ENCODE data around the gene FMNL2.

Gene FMNL2

GRCh38 chr2:152609154-152609553 lies 274.2 kb downstream of the FMNL2 start:
- Histone ChIP-seq H3K27ac (ENCODE audit: low read length) (no peak overlapping the region), H3K36me3 (ENCODE audit: control insufficient read depth, insufficient read depth, low read length) (no peaks in the 10 kb centered on the region; the same call in 1 of the 2 replicates)
- WGBS (ENCODE audit: insufficient coverage, insufficient read length): no CpG with 5 or more reads among the region's 2 CpGs

GRCh38 chr2:152609699-152610098 lies 274.7 kb downstream of the FMNL2 start:
- no peak for DNase-seq (ENCODE audit: low read depth, low spot score)
- Histone ChIP-seq H3K36me3 (ENCODE audit: control insufficient read depth, insufficient read depth, low read length) (no peaks in the 10 kb centered on the region; the same call in 1 of the 2 replicates), H3K27ac (ENCODE audit: low read length) (no peak overlapping the region), H3K4me1 (ENCODE audit: control insufficient read depth, insufficient read depth, low read length) (no peaks in the 10 kb centered on the region), H3K9me3 (ENCODE audit: control insufficient read depth, insufficient read depth, low read length) (no peaks in the 10 kb centered on the region), H3K27me3 (ENCODE audit: control insufficient read depth, insufficient read depth, low read length) (no peaks in the 10 kb centered on the region), H3K4me3 (ENCODE audit: low read length) (no peak overlapping the region)
- no CpG with 5 or more reads among the region's 1 CpG for WGBS (ENCODE audit: insufficient coverage, insufficient read length)

More at GRCh38 chr2:152609154-152609553, 274.2 kb downstream of the FMNL2 start:
- Histone ChIP-seq H3K4me1 (ENCODE audit: control insufficient read depth, insufficient read depth, low read length) (no peaks in the 10 kb centered on the region), H3K27me3 (ENCODE audit: control insufficient read depth, insufficient read depth, low read length) (no peaks in the 10 kb centered on the region), H3K4me3 (ENCODE audit: low read length) (no peak overlapping the region), H3K9me3 (ENCODE audit: control insufficient read depth, insufficient read depth, low read length) (no peaks in the 10 kb centered on the region)
- no peak for DNase-seq (ENCODE audit: low read depth, low spot score)

- no peaks in the 10 kb centered on the region for H3K9me3 ChIP-seq (ENCODE audit: control insufficient read depth, insufficient read depth, low read length)
- no peaks in the 10 kb centered on the region for H3K27me3 ChIP-seq (ENCODE audit: control insufficient read depth, insufficient read depth, low read length)
- H3K4me3 ChIP-seq (ENCODE audit: low read length): no peak overlapping the region
- no peak for DNase-seq (ENCODE audit: low read depth, low spot score)
- H3K4me1 ChIP-seq (ENCODE audit: control insufficient read depth, insufficient read depth, low read length): no peaks in the 10 kb centered on the region
- H3K36me3 ChIP-seq (ENCODE audit: control insufficient read depth, insufficient read depth, low read length): no peaks in the 10 kb centered on the region; the same call in 1 of the 2 replicates
- H3K27ac ChIP-seq (ENCODE audit: low read length): no peak overlapping the region
- no CpG with 5 or more reads among the region's 5 CpGs for WGBS (ENCODE audit: insufficient coverage, insufficient read length)
These were observed 276.7 kb downstream of the FMNL2 start for GRCh38 chr2:152611458-152612231.

GRCh38 chr2:152613235-152613634 lies 278.3 kb downstream of the FMNL2 start:
- no CpG with 5 or more reads among the region's 2 CpGs for WGBS (ENCODE audit: insufficient coverage, insufficient read length)

GRCh38 chr2:152615177-152615576 lies 280.2 kb downstream of the FMNL2 start:
- WGBS (ENCODE audit: insufficient coverage, insufficient read length): no CpG with 5 or more reads among the region's 5 CpGs
- peaks cover 10% of the 10 kb centered on the region; the same call in 1 of the 2 replicates for H3K36me3 ChIP-seq (ENCODE audit: control insufficient read depth, insufficient read depth, low read length)
- H3K27me3 ChIP-seq (ENCODE audit: control insufficient read depth, insufficient read depth, low read length): no peaks in the 10 kb centered on the region

More at GRCh38 chr2:152613235-152613634, 278.3 kb downstream of the FMNL2 start:
- Histone ChIP-seq H3K36me3 (ENCODE audit: control insufficient read depth, insufficient read depth, low read length) (peaks cover 6% of the 10 kb centered on the region; the same call in 1 of the 2 replicates), H3K9me3 (ENCODE audit: control insufficient read depth, insufficient read depth, low read length) (no peaks in the 10 kb centered on the region), H3K27me3 (ENCODE audit: control insufficient read depth, insufficient read depth, low read length) (no peaks in the 10 kb centered on the region), H3K4me1 (ENCODE audit: control insufficient read depth, insufficient read depth, low read length) (no peaks in the 10 kb centered on the region), H3K4me3 (ENCODE audit: low read length) (no peak overlapping the region), H3K27ac (ENCODE audit: low read length) (no peak overlapping the region)
- no peak for DNase-seq (ENCODE audit: low read depth, low spot score)

GRCh38 chr2:152617456-152618192 lies 282.6 kb downstream of the FMNL2 start:
- Histone ChIP-seq H3K27ac (ENCODE audit: low read length) (no peak overlapping the region), H3K4me3 (ENCODE audit: low read length) (no peak overlapping the region), H3K9me3 (ENCODE audit: control insufficient read depth, insufficient read depth, low read length) (no peaks in the 10 kb centered on the region), H3K36me3 (ENCODE audit: control insufficient read depth, insufficient read depth, low read length) (peaks cover 11% of the 10 kb centered on the region; the same call in 1 of the 2 replicates), H3K27me3 (ENCODE audit: control insufficient read depth, insufficient read depth, low read length) (no peaks in the 10 kb centered on the region), H3K4me1 (ENCODE audit: control insufficient read depth, insufficient read depth, low read length) (no peaks in the 10 kb centered on the region)
- no CpG with 5 or more reads among the region's 4 CpGs for WGBS (ENCODE audit: insufficient coverage, insufficient read length)
- DNase-seq (ENCODE audit: low read depth, low spot score): no peak

More at GRCh38 chr2:152615177-152615576, 280.2 kb downstream of the FMNL2 start:
- H3K9me3 ChIP-seq (ENCODE audit: control insufficient read depth, insufficient read depth, low read length): no peaks in the 10 kb centered on the region
- no peak overlapping the region for H3K4me3 ChIP-seq (ENCODE audit: low read length)
- H3K27ac ChIP-seq (ENCODE audit: low read length): no peak overlapping the region
- no peaks in the 10 kb centered on the region for H3K4me1 ChIP-seq (ENCODE audit: control insufficient read depth, insufficient read depth, low read length)
- DNase-seq (ENCODE audit: low read depth, low spot score): no peak

- H3K9me3 ChIP-seq (ENCODE audit: control insufficient read depth, insufficient read depth, low read length): no peaks in the 10 kb centered on the region
- H3K4me1 ChIP-seq (ENCODE audit: control insufficient read depth, insufficient read depth, low read length): no peaks in the 10 kb centered on the region
- H3K27ac ChIP-seq (ENCODE audit: low read length): no peak overlapping the region
- WGBS (ENCODE audit: insufficient coverage, insufficient read length): no CpG with 5 or more reads among the region's 5 CpGs
- H3K4me3 ChIP-seq (ENCODE audit: low read length): no peak overlapping the region
- no peak for DNase-seq (ENCODE audit: low read depth, low spot score)
- H3K36me3 ChIP-seq (ENCODE audit: control insufficient read depth, insufficient read depth, low read length): peaks cover 11% of the 10 kb centered on the region; the same call in 1 of the 2 replicates
- H3K27me3 ChIP-seq (ENCODE audit: control insufficient read depth, insufficient read depth, low read length): no peaks in the 10 kb centered on the region
These were observed 283.2 kb downstream of the FMNL2 start for GRCh38 chr2:152618193-152618564.

GRCh38 chr2:152620208-152620607 lies 285.2 kb downstream of the FMNL2 start:
- H3K4me3 ChIP-seq (ENCODE audit: low read length): no peak overlapping the region
- no peaks in the 10 kb centered on the region for H3K9me3 ChIP-seq (ENCODE audit: control insufficient read depth, insufficient read depth, low read length)
- no peaks in the 10 kb centered on the region for H3K27me3 ChIP-seq (ENCODE audit: control insufficient read depth, insufficient read depth, low read length)
- H3K27ac ChIP-seq (ENCODE audit: low read length): no peak overlapping the region
- WGBS (ENCODE audit: insufficient coverage, insufficient read length): no CpG with 5 or more reads among the region's 7 CpGs
- no peaks in the 10 kb centered on the region for H3K4me1 ChIP-seq (ENCODE audit: control insufficient read depth, insufficient read depth, low read length)
- peaks cover 11% of the 10 kb centered on the region; the same call in 1 of the 2 replicates for H3K36me3 ChIP-seq (ENCODE audit: control insufficient read depth, insufficient read depth, low read length)
- DNase-seq (ENCODE audit: low read depth, low spot score): no peak

- no peak for DNase-seq (ENCODE audit: low read depth, low spot score)
- no peak overlapping the region for H3K27ac ChIP-seq (ENCODE audit: low read length)
- no peaks in the 10 kb centered on the region for H3K9me3 ChIP-seq (ENCODE audit: control insufficient read depth, insufficient read depth, low read length)
- no CpG with 5 or more reads among the region's 9 CpGs for WGBS (ENCODE audit: insufficient coverage, insufficient read length)
- no peaks in the 10 kb centered on the region for H3K4me1 ChIP-seq (ENCODE audit: control insufficient read depth, insufficient read depth, low read length)
- H3K27me3 ChIP-seq (ENCODE audit: control insufficient read depth, insufficient read depth, low read length): no peaks in the 10 kb centered on the region
- H3K4me3 ChIP-seq (ENCODE audit: low read length): no peak overlapping the region
- peaks cover 11% of the 10 kb centered on the region; the same call in 1 of the 2 replicates for H3K36me3 ChIP-seq (ENCODE audit: control insufficient read depth, insufficient read depth, low read length)
These were observed 286.0 kb downstream of the FMNL2 start for GRCh38 chr2:152620985-152621384.

- no peaks in the 10 kb centered on the region for H3K9me3 ChIP-seq (ENCODE audit: control insufficient read depth, insufficient read depth, low read length)
- DNase-seq (ENCODE audit: low read depth, low spot score): no peak
- H3K4me1 ChIP-seq (ENCODE audit: control insufficient read depth, insufficient read depth, low read length): no peaks in the 10 kb centered on the region
- no CpG with 5 or more reads among the region's 3 CpGs for WGBS (ENCODE audit: insufficient coverage, insufficient read length)
- no peak overlapping the region for H3K4me3 ChIP-seq (ENCODE audit: low read length)
- peaks cover 9% of the 10 kb centered on the region; the same call in 1 of the 2 replicates for H3K36me3 ChIP-seq (ENCODE audit: control insufficient read depth, insufficient read depth, low read length)
- no peaks in the 10 kb centered on the region for H3K27me3 ChIP-seq (ENCODE audit: control insufficient read depth, insufficient read depth, low read length)
- no peak overlapping the region for H3K27ac ChIP-seq (ENCODE audit: low read length)
These were observed 287.2 kb downstream of the FMNL2 start for GRCh38 chr2:152622219-152622618.
